C4-2B (cell line): ENCODE results near the gene WASF2.
"Not testable (repeated sequence)": the region's sequence is repeated elsewhere in the genome, so short reads cannot be mapped to it uniquely, and the experiment has no call there.

Experiments used
- H3K27ac ChIP-seq: fragments of 450-650 bp; 2 replicates; pipeline ENCODE4 v1.5.1; 2017
- ZFX ChIP-seq: fragments of 450-650 bp; IDR thresholded peaks from 2 replicates; pipeline ENCODE4 v1.6.1; 2017
- TF ChIP-seq, protein P1 (sequence below): fragments of 450-650 bp; conservative IDR thresholded peaks from 2 replicates; pipeline ENCODE4 v1.5.1; 2017; ENCODE audit warnings: mild to moderate bottlenecking

The WASF2 gene

DNA sequence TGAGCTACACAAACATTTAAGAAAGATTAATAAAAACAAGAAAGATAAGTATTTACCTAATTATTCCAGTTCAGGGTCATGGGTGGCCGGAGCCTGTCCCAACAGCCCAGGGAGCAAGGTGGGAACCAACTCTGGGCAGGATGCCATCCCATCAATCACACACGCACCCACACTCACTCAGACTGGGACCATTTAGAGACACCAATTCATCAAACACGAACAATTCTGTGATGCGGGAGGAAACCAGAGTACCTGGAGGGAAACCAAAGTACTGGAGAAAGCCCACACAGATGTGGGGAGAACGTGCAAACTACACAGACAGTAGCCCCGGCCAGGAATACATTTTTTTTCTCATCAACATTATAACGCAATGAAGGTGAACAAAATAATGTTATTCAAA, 16.2 kb downstream of the WASF2 start:
- no peak for TF ChIP-seq ZFX
- TF ChIP-seq, protein P1, sequence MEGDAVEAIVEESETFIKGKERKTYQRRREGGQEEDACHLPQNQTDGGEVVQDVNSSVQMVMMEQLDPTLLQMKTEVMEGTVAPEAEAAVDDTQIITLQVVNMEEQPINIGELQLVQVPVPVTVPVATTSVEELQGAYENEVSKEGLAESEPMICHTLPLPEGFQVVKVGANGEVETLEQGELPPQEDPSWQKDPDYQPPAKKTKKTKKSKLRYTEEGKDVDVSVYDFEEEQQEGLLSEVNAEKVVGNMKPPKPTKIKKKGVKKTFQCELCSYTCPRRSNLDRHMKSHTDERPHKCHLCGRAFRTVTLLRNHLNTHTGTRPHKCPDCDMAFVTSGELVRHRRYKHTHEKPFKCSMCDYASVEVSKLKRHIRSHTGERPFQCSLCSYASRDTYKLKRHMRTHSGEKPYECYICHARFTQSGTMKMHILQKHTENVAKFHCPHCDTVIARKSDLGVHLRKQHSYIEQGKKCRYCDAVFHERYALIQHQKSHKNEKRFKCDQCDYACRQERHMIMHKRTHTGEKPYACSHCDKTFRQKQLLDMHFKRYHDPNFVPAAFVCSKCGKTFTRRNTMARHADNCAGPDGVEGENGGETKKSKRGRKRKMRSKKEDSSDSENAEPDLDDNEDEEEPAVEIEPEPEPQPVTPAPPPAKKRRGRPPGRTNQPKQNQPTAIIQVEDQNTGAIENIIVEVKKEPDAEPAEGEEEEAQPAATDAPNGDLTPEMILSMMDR, result no peak
- no peak overlapping the region for H3K27ac ChIP-seq

DNA sequence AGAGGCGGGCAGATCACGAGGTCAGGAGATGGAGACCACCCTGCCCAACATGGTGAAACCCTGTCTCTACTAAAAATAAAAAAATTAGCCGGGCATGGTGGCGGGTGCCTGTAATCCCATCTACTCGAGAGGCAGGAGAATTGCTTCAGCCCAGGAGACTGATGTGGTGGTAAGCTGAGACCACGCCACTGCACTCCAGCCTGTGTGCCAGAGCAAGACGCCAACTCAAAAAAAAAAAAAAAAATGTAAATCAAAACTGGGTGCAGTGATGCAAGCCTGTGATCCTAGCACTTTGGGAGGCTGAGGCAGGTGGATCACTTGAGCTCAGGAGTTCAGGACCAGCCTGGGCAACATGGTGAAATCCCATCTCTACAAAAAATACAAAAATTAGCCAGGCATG, 17.9 kb downstream of the WASF2 start:
- H3K27ac ChIP-seq, result not testable (repeated sequence)

DNA sequence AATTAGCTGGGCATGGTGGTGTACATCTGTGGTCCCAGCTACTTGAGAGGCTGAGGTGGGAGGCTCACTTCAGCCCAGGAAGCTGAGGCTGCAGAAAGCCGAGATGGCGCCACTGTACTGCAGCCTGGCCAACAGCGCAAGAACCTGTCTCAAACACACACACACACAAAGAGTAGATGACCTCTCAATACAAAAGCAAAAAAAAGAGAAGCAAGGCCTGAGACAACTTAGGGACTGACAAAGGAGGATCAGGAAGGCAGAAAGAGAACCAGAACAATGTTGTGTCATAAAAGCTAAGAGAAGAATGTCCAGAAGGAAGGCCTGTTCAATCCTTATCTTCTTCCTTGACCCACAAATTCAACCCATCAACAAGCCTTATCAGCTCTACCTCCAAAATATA, 18.5 kb downstream of the WASF2 start:
- no peak overlapping the region for H3K27ac ChIP-seq
- TF ChIP-seq, protein P1, result no peak
- TF ChIP-seq ZFX, result no peak

DNA sequence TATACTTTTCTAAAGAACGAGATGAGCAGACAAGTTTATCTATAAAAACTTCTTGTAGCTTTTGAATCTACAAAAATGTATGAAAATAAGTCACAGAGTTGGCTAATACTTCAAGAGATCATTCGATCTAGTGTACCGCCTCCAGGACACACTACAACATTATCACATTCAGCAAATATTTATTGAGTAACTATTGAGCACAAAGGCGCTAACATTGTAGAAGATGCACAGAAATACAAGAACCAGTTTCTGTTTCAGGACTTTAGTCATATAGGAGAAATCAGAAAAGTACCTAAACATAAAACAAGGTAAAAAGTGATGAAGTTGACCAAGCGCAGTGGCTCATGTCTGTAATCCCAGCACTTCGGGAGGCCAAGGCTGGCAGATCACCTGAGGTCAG, 20.6 kb downstream of the WASF2 start:
- no peak overlapping the region for H3K27ac ChIP-seq
- TF ChIP-seq ZFX, result no peak
- TF ChIP-seq, protein P1, result no peak

DNA sequence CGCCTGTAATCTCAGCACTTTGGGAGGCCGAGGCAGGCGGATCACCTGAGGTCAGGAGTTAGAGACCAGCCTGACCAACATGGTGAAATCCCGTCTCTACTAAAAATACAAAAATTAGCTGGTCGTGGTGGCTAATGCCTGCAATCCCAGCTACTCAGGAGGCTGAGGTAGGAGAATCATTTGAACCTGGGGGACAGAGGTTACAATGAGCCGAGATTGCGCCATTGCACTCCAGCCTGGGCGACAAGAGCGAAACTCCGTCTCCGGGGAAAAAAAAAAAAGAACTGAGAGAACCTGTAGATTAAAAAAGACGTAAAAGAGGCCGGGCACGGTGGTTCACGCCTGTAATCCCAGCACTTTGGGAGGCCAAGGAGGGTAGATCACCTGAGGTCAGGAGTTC, 21.6 kb downstream of the WASF2 start:
- H3K27ac ChIP-seq, result not testable (repeated sequence)

DNA sequence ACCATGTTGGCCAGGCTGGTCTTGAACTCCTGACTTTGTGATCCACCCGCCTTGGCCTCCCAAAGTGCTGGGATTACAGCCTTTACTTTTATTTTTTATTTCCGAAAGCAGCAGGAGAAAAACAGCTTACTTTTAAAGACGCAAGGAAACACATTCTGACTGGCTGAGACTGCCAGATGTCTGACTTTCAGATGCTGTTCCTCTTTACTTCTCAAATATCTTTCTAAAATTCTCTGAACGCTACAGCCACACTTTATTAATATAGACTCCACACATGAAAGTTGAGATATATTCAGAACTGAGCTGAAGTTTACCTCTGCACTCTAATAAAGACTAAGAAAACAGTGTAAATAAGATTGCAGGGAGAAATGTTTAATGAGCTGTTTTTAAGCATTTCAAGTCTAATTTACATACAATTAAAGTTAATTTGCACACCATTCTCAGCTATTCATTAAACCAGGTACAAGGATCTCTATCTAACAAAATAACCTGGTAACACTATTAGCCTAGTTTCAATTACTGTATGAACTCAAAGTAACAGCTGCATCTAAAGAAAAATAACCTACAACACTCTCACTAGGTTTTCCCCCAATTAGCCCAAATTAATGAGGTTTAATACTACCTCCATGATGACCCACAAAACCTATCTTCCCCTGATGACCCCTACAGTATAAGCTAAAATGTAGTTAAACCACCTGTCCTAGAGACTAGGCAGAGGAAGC, 24.9 kb downstream of the WASF2 start:
- no peak overlapping the region for H3K27ac ChIP-seq
- no peak for TF ChIP-seq ZFX
- TF ChIP-seq, protein P1, result no peak

DNA sequence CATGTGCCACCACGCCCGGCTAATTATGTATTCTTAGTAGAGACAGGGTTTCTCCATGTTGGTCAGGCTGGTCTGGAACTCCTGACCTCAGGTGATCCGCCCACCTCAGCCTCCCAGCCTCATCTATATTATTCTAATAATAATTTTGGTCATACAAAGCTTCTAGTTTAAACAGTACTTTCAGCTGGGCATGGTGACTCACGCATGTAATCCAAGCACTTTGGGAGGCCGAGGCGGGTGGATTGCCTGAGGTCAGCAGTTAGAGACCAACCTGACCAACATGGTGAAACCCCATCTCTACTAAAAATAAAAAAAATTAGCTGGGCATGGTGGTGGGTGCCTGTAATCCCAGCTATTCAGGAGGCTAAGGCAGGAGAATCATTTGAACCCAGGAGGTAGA, 26.1 kb downstream of the WASF2 start:
- H3K27ac ChIP-seq, result not testable (repeated sequence)

DNA sequence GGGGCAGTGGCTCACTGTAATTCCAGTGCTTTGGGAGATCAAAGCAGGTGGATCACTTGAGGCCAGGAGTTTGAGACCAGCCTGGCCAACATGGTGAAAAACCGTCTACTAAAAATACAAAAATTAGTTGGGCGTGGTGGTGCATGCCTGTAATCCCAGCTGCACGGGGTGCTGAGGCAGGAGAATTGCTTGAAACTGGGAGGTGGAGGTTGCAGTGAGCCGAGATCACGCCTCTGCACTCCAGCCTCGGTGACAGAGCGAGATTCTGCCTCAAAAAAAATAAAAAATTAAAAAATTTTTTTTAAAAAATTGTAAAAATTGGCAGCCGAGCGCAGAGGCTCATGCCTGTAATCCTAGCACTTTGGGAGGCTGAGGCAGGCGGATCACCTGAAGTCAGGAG, 31.4 kb downstream of the WASF2 start:
- H3K27ac ChIP-seq, result not testable (repeated sequence)

DNA sequence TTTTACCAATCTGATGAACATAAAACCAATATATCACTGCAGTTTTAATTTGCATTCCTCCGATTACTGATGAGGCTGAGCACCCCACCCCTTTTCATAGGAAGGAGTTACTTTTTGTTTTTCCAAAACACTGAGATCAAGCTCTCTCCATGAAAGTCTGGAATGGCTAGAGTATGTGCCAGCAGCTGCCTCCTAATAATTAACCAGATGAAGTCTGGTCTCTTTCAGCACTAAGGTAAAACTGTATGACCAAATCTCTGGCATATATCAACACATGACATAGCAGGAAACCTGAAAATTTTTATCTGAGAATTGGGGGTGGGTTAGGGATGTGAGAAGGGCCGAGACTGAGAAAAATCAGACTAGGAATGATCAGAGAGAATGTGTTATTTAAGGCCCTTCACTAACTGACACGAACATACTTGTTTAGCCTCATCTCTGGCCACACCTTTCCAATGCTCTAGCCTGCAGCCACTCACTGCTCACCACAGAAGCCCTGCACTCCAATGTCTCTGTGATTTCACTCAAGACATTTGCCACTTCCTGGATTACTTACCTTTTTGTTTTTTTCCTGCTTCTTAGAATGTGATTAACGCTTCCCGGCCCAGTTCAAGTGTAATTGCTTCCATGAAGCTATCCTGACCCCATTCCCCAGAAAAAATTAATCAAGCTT, 34.7 kb downstream of the WASF2 start:
- no peak overlapping the region for H3K27ac ChIP-seq
- TF ChIP-seq, protein P1, result no peak
- no peak for TF ChIP-seq ZFX

DNA sequence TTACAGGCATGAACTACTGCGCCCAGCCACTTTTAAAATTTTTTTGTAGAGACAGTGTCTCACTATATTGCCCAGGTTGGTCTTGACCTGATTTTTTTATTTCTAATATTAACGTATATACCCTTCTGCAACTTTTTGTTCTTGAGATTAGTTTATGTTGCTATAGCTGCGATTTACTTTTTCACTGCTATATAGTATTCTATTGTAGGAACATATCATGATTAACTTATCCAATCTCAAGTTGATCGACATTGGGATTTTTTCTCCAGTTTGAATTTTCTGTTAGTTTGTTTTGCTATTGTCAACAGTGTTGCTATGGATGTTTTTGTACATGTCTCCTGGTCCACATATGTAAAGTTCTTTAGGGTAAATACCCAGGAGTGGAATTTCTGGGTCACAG, 35.4 kb downstream of the WASF2 start:
- H3K27ac ChIP-seq, result no peak overlapping the region
- TF ChIP-seq, protein P1, result no peak
- no peak for TF ChIP-seq ZFX
